Measurements from ENCODE around the gene SIKE1. TPM values are rescaled to one million over a fixed set of nuclear protein-coding genes. Genes with fewer than 3 reads are reported as not detected.
A peak's percentile ranks its signal among the peaks of the same experiment; 100 is the strongest.
"Not testable (repeated sequence)": the region's sequence is repeated elsewhere in the genome, so short reads cannot be mapped to it uniquely, and the experiment has no call there.

SIKE1 gene
- total RNA-seq, 8 experiments from 2014 or later = 68.3 to 141 (median 92.4) TPM

GRCh38 chr1:114771992-114772391 is 8.5 kb downstream of the SIKE1 start:
- Histone ChIP-seq H3K4me3 (no peak overlapping the region), H3K4me1 (replicated peaks in 1 of 2) (no peaks in the 10 kb centered on the region), H3K27ac (no peak overlapping the region)
- in situ Hi-C loops (cut with MboI; ENCODE audit: low pct_unique_long_range_greater_than_20kb in 2 of 9, low sequenced_read_pairs in 9 of 9, unreplicated experiment in 9 of 9) = no loop called here
- ATAC-seq (replicated peaks in 6 of 8) = no peak
- 80 to 100% (median 100%) methylated on average over 1 of the region's 1 CpG; no CpG with 5 or more reads in 3 of the 10 experiments for WGBS, 10 experiments

- in situ Hi-C loops (cut with MboI; ENCODE audit: low pct_unique_long_range_greater_than_20kb in 2 of 9, low sequenced_read_pairs in 9 of 9, unreplicated experiment in 9 of 9) = no loop called here
- no peak for ATAC-seq (replicated peaks in 6 of 8)
These were observed 9.5 kb downstream of the SIKE1 start for GRCh38 chr1:114770989-114771388.

DNA sequence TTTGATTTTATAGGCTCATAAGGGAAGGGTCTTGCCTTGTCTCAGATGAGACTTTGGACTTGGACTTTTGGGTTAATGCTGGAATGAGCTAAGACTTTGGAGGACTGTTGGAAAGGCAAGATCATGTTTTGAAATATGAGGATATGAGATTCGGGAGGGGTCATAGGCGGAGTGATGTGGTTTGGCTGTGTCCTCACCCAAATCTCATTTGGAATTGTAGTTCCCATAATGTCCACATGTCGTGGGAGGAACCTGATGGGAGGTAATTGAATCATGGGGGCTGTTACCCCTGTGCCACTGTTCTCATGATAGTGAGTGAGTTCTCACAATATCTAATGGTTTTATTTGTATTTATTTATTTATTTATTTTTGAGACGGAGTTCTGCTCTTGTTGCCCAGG is 15.8 kb downstream of the SIKE1 start:
- Histone ChIP-seq H3K4me3 (no peak overlapping the region), H3K27ac (no peak overlapping the region), H3K4me1 (replicated peaks in 1 of 2) (no peaks in the 10 kb centered on the region)
- in situ Hi-C loops (cut with MboI; ENCODE audit: low pct_unique_long_range_greater_than_20kb in 2 of 9, low sequenced_read_pairs in 9 of 9, unreplicated experiment in 9 of 9) = no loop called here
- peak in 1 of 8 experiments; percentile 17 for ATAC-seq (replicated peaks in 6 of 8)
- 68 to 100% (median 92%) methylated on average over 1 to 4 of the region's 4 CpGs; no CpG with 5 or more reads in 1 of the 10 experiments for WGBS, 10 experiments

More at GRCh38 chr1:114770989-114771388, 9.5 kb downstream of the SIKE1 start:
- H3K4me1 ChIP-seq (replicated peaks in 1 of 2) = no peaks in the 10 kb centered on the region
- no peak overlapping the region for H3K27ac ChIP-seq
- 83 to 100% (median 100%) methylated on average over 1 of the region's 1 CpG; no CpG with 5 or more reads in 3 of the 10 experiments for WGBS, 10 experiments
- no peak overlapping the region for H3K4me3 ChIP-seq

- in situ Hi-C loops (cut with MboI; ENCODE audit: low pct_unique_long_range_greater_than_20kb in 2 of 9, low sequenced_read_pairs in 9 of 9, unreplicated experiment in 9 of 9) = no loop called here
- no peak for ATAC-seq (replicated peaks in 6 of 8)
- H3K4me1 ChIP-seq (replicated peaks in 1 of 2) = peaks cover 20 to 26% of the 10 kb centered on the region in 2 donors
- 27 to 100% (median 59%) methylated on average over 2 to 6 of the region's 6 CpGs for WGBS, 10 experiments
- H3K27ac ChIP-seq = peak overlapping the region; percentile 100
- peak overlapping the region; percentile 78 to 99 (median 94) for H3K4me3 ChIP-seq
These were observed 22.1 kb downstream of the SIKE1 start for GRCh38 chr1:114758256-114758832.

GRCh38 chr1:114757455-114758255 is 22.8 kb downstream of the SIKE1 start, which contains the start of gene CSDE1:
TSS of gene CSDE1 (minus strand) at chr1:114757984. CDS start at chr1:114739890, 18,094 bp downstream.
- peaks cover 20 to 26% of the 10 kb centered on the region in 2 donors for H3K4me1 ChIP-seq (replicated peaks in 1 of 2)
- H3K27ac ChIP-seq = peak within 1 kb of the TSS; percentile 100
- in situ Hi-C loops (cut with MboI; ENCODE audit: low pct_unique_long_range_greater_than_20kb in 2 of 9, low sequenced_read_pairs in 9 of 9, unreplicated experiment in 9 of 9) = no loop called here
- peak within 1 kb of the TSS; percentile 78 to 99 (median 94) for H3K4me3 ChIP-seq
- 0 to 4% (median 0%) methylated on average over 3 to 30 of the region's 50 CpGs; no CpG with 5 or more reads in 2 of the 10 experiments for WGBS, 10 experiments
- peak; percentile 85 to 93 (median 90) for ATAC-seq (replicated peaks in 6 of 8)

DNA sequence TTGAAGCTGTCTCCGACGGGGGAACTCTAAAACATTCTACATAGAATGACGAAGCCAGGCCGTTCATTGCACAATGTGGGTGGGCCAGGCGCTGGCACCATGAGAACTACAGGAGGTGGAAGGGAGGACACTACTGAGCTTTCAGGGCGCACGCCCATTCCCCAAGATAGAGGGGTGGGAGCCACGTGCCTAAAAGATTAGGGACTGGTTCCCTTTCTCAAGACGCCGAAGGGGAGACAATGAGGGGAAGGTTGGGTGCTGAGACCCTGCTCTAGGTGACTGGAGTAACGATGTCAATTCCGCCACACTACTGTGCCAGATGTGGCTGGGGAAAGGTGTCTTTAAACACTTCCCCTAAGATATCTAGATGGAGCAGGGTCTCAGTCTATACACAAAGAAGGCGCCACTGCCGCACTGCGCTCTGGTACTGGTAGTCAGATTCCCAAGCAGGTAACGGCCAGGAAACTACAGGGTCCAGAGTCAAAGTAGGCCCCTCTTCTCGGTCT is 23.5 kb downstream of the SIKE1 start:
- WGBS, 10 experiments = 0 to 5% (median 0%) methylated on average over 1 to 7 of the region's 17 CpGs; no CpG with 5 or more reads in 3 of the 10 experiments
- Histone ChIP-seq H3K27ac (peak overlapping the region; percentile 100), H3K4me3 (peak overlapping the region; percentile 78 to 99 (median 94)), H3K4me1 (replicated peaks in 1 of 2) (peaks cover 23 to 26% of the 10 kb centered on the region in 2 donors)
- peak; percentile 14 to 28 (median 21) for ATAC-seq (replicated peaks in 6 of 8)
- in situ Hi-C loops (cut with MboI; ENCODE audit: low pct_unique_long_range_greater_than_20kb in 2 of 9, low sequenced_read_pairs in 9 of 9, unreplicated experiment in 9 of 9) = no loop called here

- no peak for ATAC-seq (replicated peaks in 6 of 8)
- peak overlapping the region; percentile 100 for H3K27ac ChIP-seq
- WGBS, 10 experiments = 23 to 44% (median 37%) methylated on average over 4 to 14 of the region's 14 CpGs
- peak overlapping the region; percentile 78 to 99 (median 94) for H3K4me3 ChIP-seq
- peaks cover 29 to 31% of the 10 kb centered on the region in 2 donors for H3K4me1 ChIP-seq (replicated peaks in 1 of 2)
- in situ Hi-C loops (cut with MboI; ENCODE audit: low pct_unique_long_range_greater_than_20kb in 2 of 9, low sequenced_read_pairs in 9 of 9, unreplicated experiment in 9 of 9) = no loop called here
These were observed 24.2 kb downstream of the SIKE1 start for GRCh38 chr1:114756009-114756892.

DNA sequence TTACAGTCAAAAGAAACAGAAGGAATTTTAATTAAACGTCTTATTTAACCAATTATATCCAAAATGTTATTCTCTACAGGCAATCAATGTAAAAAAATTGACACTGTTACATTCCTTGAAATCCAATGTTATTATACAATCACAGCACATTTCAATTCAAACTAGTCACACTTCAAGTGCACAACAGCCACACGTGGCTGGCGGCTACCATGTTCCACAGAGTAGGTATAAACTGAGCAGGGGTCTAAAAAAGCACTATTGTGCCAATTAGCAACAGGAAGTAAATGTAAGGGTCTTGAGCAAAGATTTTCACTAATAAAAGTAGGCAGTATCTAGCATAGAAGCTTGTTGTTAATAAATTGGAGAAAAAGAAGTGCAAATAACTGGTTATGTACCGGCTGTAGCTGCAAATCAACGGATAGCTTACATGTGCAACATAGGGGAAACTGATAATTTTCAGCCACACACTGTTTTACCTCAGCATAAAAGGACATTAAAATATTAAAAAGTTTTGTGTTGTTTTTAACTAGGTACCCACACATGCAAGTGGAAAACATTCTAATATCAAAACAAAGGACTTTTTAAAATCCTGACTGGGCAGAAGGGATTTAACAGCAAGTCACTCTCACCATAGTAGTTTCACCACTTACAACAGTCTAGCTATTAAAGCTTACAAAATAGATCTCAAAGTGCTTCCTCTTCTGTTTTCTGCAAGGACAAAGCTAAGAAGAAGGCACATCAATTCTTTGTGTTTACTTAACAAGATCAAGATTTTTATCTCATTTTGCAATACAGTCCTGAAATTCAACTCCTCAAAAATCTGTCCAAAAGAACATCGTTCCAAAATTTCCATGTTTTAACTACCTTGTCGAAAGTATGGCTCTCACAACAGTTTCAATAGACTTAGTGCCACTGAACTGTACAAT is 25.2 kb downstream of the SIKE1 start:
- Histone ChIP-seq H3K4me1 (replicated peaks in 1 of 2) (peaks cover 35 to 41% of the 10 kb centered on the region in 2 donors), H3K4me3 (peak overlapping the region; percentile 78 to 99 (median 94)), H3K27ac (no peak overlapping the region)
- no peak for ATAC-seq (replicated peaks in 6 of 8)
- in situ Hi-C loops (cut with MboI; ENCODE audit: low pct_unique_long_range_greater_than_20kb in 2 of 9, low sequenced_read_pairs in 9 of 9, unreplicated experiment in 9 of 9) = no loop called here
- WGBS, 10 experiments = 40 to 93% (median 74%) methylated on average over 1 to 7 of the region's 7 CpGs

DNA sequence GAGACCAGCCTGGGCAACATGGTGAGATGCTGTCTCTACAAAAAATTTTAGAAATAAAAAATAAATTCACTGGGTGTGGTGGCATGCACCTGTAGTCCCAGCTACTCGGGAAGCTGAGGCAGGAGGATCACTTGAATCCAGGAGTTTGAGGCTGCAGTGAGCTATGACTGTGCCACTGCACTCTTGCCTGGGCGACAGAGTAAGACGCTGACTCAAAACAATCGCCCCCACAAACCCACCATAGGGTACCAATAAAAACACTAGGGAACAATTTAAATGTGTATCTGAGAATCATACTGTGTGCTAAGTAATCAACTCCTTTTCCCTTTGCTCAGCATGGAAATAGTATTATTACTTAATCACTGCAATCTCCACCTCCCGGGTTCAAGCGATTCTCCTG is 26.8 kb downstream of the SIKE1 start:
- ATAC-seq (replicated peaks in 6 of 8); in situ Hi-C loops (cut with MboI; ENCODE audit: low pct_unique_long_range_greater_than_20kb in 2 of 9, low sequenced_read_pairs in 9 of 9, unreplicated experiment in 9 of 9); H3K4me3 ChIP-seq; H3K27ac ChIP-seq: not testable (repeated sequence)
- H3K4me1 ChIP-seq (replicated peaks in 1 of 2) = peaks cover 38 to 44% of the 10 kb centered on the region in 2 donors
- 81 to 100% (median 96%) methylated on average over 1 to 5 of the region's 6 CpGs; no CpG with 5 or more reads in 2 of the 10 experiments for WGBS, 10 experiments

GRCh38 chr1:114753143-114753542 is 27.3 kb downstream of the SIKE1 start:
- Histone ChIP-seq H3K4me1 (replicated peaks in 1 of 2) (peaks cover 35 to 39% of the 10 kb centered on the region in 2 donors), H3K4me3 (no peak overlapping the region), H3K27ac (no peak overlapping the region)
- ATAC-seq (replicated peaks in 6 of 8) = no peak
- WGBS, 10 experiments = 28 to 80% (median 68%) methylated on average over 2 to 4 of the region's 4 CpGs; no CpG with 5 or more reads in 1 of the 10 experiments
- in situ Hi-C loops (cut with MboI; ENCODE audit: low pct_unique_long_range_greater_than_20kb in 2 of 9, low sequenced_read_pairs in 9 of 9, unreplicated experiment in 9 of 9) = no loop called here

DNA sequence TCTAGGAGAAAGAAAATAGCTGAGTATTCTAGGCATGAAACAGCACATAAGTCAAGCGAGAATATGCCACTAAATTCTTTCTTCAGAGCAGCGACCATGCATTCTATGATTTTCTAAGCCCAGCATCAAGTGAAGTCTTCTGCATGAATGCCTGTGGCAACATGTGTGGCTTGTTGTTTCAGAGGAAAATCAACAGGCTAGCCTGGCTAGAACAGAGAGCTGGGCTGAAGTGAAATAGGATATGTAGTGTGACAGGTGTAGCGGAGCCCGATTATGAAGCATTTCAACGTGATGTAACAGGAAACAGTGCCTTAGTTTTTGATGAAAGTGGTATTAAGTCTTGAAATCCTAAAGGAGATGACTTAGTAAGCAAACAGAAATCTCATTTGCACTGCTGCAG is 29.7 kb downstream of the SIKE1 start:
- Histone ChIP-seq H3K27ac (no peak overlapping the region), H3K4me3 (no peak overlapping the region), H3K4me1 (replicated peaks in 1 of 2) (peaks cover 29 to 34% of the 10 kb centered on the region in 2 donors)
- in situ Hi-C loops (cut with MboI; ENCODE audit: low pct_unique_long_range_greater_than_20kb in 2 of 9, low sequenced_read_pairs in 9 of 9, unreplicated experiment in 9 of 9) = no loop called here
- 52 to 100% (median 91%) methylated on average over 2 to 5 of the region's 5 CpGs for WGBS, 10 experiments
- peak in 3 of 8 experiments; percentile 24 to 35 (median 31) for ATAC-seq (replicated peaks in 6 of 8)

Data from motor neuron (in vitro differentiated cells).